ENCODE data around the gene PRUNE2.

Gene PRUNE2

DNA sequence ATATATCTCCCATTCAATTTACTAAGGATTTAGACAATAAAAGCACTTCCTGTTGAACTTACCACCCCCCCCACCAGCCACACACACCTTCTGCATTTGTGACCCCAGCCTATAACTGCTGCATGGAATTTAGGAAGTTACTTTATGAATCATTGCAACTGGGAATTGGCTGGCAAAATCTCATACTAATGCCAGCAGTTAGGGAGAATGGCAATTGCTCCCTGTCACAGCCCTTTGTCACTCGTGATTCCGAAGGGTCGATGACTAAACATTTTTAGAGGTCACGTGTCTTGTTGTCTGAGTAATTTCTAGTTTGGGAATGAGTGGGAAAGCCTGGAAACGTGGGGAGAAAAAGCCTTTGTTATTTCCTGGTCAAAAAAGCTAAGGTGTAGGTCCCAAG lies 188.3 kb downstream of the PRUNE2 start:
- DNase-seq (ENCODE audit: low read depth, low spot score), result no peak
- POLR2A ChIA-PET, result interaction anchor here (1.2 kb wide), 1 partner anchor 267 kb away, joined by 3 read pairs; no protein-coding TSS in a partner anchor
- CTCF ChIA-PET, result interaction anchor here (1.2 kb wide), 1 partner anchor 11 kb away, joined by 4 read pairs; no protein-coding TSS in a partner anchor
- H3K4me3 ChIP-seq (ENCODE audit: low read depth, low read length), result no peak overlapping the region
- TF ChIP-seq, protein P1, sequence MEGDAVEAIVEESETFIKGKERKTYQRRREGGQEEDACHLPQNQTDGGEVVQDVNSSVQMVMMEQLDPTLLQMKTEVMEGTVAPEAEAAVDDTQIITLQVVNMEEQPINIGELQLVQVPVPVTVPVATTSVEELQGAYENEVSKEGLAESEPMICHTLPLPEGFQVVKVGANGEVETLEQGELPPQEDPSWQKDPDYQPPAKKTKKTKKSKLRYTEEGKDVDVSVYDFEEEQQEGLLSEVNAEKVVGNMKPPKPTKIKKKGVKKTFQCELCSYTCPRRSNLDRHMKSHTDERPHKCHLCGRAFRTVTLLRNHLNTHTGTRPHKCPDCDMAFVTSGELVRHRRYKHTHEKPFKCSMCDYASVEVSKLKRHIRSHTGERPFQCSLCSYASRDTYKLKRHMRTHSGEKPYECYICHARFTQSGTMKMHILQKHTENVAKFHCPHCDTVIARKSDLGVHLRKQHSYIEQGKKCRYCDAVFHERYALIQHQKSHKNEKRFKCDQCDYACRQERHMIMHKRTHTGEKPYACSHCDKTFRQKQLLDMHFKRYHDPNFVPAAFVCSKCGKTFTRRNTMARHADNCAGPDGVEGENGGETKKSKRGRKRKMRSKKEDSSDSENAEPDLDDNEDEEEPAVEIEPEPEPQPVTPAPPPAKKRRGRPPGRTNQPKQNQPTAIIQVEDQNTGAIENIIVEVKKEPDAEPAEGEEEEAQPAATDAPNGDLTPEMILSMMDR (IDR thresholded peaks at IDR 0.05; ENCODE audit: insufficient read depth, low read length, missing control alignments), result no peak

DNA sequence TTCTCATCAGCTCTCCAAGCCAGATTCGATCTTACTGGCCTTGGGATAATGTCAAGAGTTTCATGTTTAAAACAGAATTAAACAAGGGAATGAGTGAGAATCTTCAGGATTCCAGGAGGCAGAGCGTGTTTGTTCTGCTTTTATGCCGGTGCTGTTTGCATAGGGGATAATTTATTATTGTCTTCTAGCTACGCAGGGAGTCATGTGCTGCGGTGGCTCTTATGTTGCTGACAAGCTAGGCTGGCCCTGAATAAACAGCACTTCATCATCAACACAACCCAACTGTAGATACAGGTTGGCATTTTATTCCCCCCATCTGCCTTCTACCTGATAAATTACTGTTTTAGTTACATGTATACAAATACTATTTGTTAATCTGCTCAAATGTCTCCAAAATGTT lies 188.7 kb downstream of the PRUNE2 start:
- no peak overlapping the region for H3K4me3 ChIP-seq (ENCODE audit: low read depth, low read length)
- TF ChIP-seq, protein P1 (IDR thresholded peaks at IDR 0.05; ENCODE audit: insufficient read depth, low read length, missing control alignments), result no peak
- ChIA-PET CTCF (interaction anchor here (1.2 kb wide), 1 partner anchor 10 kb away, joined by 4 read pairs; no protein-coding TSS in a partner anchor), POLR2A (interaction anchor here (1.2 kb wide), 1 partner anchor 266 kb away, joined by 3 read pairs; no protein-coding TSS in a partner anchor)
- DNase-seq (ENCODE audit: low read depth, low spot score), result no peak

DNA sequence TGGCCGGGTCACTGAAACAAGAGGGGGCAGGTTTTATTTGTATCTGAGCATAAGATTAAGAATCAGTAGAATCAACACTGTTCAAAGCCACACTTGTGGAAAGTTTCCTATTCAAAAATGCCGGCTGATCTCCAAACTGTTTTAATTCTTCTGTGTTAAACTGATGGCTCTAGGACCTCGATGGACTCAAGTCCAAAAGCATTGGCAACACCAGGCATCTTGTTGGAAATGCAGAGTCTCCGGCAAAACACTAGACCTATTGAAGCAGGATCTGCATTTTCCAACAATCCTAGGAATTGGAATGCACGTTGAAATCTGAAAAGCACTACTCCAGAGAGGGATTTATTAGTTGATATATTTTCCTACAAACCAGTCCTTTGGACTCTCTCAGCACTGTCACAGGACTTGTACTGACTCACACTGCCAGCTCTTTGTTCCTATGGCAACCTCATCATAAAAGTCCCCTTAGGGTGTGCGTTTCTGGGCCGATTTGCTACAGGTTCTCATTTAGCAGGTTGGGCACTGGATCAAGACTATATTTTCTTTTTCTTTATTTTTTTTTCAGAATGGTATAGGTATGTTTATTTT lies 189.7 kb downstream of the PRUNE2 start:
- no peak overlapping the region for H3K4me3 ChIP-seq (ENCODE audit: low read depth, low read length)
- ChIA-PET CTCF (no interaction called here), POLR2A (interaction anchor here (1.2 kb wide), 1 partner anchor 265 kb away, joined by 3 read pairs; no protein-coding TSS in a partner anchor)
- TF ChIP-seq, protein P1 (IDR thresholded peaks at IDR 0.05; ENCODE audit: insufficient read depth, low read length, missing control alignments), result no peak
- DNase-seq (ENCODE audit: low read depth, low spot score), result no peak

DNA sequence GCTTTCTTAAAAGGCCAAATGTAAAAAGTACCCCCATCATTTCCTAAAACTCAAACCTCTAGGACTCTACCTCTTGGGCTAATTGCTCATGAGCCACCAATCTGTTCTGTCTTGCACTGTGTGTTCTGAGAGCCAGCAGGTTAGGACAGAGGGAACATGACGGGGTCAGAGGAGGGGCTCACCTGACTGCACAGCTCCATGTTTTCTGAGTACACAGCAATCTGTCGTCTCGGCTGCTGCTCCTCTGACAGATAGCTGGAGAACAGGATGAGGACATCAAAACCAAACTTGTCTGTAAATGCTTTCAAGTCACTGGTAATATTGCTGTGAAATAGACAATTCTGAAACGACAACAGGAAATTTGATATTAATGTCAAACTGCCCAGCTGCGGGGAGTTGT lies 192.5 kb downstream of the PRUNE2 start:
- ChIA-PET POLR2A (no interaction called here), CTCF (interaction anchor here (0.8 to 1.2 kb wide), 3 partner anchors 9 to 310 kb away, joined by 3 to 4 read pairs (median 3); no protein-coding TSS in a partner anchor)
- H3K4me3 ChIP-seq (ENCODE audit: low read depth, low read length), result no peak overlapping the region
- DNase-seq (ENCODE audit: low read depth, low spot score), result no peak
- TF ChIP-seq, protein P1 (IDR thresholded peaks at IDR 0.05; ENCODE audit: insufficient read depth, low read length, missing control alignments), result no peak

DNA sequence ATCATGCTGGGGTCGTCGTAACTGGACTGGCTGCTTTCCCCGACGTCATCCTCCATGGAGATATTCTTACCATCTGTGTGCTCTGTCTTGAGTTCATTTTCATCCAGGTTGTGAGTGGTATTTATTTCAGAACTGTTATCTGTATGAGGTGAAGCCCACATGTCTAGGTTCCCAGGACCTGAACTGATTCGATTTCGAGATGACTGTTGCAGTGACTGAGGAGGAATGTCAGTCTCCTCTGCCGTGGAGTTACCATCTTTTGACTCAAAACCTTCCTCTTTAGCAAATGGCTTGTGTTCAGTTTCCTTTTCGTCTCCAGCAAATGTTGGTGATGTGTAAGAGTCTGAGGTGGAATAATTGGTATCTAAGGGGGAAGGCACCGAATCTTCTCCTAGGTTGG lies 196.9 kb downstream of the PRUNE2 start:
- TF ChIP-seq, protein P1 (IDR thresholded peaks at IDR 0.05; ENCODE audit: insufficient read depth, low read length, missing control alignments), result no peak
- POLR2A ChIA-PET, result no interaction called here
- no peak overlapping the region for H3K4me3 ChIP-seq (ENCODE audit: low read depth, low read length)
- no peak for DNase-seq (ENCODE audit: low read depth, low spot score)
- CTCF ChIA-PET, result interaction anchor here (11.8 kb wide), 1 partner anchor 45 kb away, joined by 179 read pairs; no protein-coding TSS in a partner anchor

DNA sequence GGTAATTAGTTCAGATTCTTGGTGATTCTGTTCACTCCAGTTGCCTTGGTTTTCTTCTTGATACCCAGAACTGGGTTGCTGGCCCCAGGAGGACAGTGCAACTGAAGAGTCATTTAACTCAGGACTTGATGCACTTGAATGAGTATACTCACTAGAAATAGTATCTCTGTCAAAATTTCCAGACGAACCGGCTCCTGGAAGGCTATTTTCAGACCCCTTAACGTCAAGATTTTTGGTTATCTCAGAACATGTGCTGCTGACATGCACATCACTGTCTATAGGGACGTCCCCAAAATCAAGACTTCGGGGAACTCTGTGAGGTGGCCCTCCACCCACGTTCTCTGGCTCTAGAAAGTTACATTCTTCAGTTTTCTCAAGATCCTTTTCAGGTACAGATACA lies 198.4 kb downstream of the PRUNE2 start:
- CTCF ChIA-PET, result interaction anchor here (0.8 to 11.8 kb wide), 10 partner anchors 10 to 900 kb away, joined by 3 to 179 read pairs (median 4); no protein-coding TSS in a partner anchor
- POLR2A ChIA-PET, result no interaction called here
- no peak overlapping the region for H3K4me3 ChIP-seq (ENCODE audit: low read depth, low read length)
- DNase-seq (ENCODE audit: low read depth, low spot score), result no peak
- TF ChIP-seq, protein P1 (IDR thresholded peaks at IDR 0.05; ENCODE audit: insufficient read depth, low read length, missing control alignments), result no peak

Measured in AG04449 (cell line).